ENCODE results near the gene TFRC.
"Not testable (repeated sequence)": the region's sequence is repeated elsewhere in the genome, so short reads cannot be mapped to it uniquely, and the experiment has no call there.

Gene TFRC

GRCh38 chr3:196047391-196048030 is 34.4 kb downstream of the TFRC start:
- no peak overlapping the region for H3K4me3 ChIP-seq (ENCODE audit: low read length)

GRCh38 chr3:196044513-196044912 is 37.4 kb downstream of the TFRC start:
- TF ChIP-seq ZNF274 (IDR thresholded peaks at IDR 0.05; ENCODE audit: low read depth, low read length), result no peak
- H3K4me3 ChIP-seq (ENCODE audit: low read length), result no peak overlapping the region

More at GRCh38 chr3:196047391-196048030, 34.4 kb downstream of the TFRC start:
- no peak for TF ChIP-seq ZNF274 (IDR thresholded peaks at IDR 0.05; ENCODE audit: low read depth, low read length)

- TF ChIP-seq ZNF274 (IDR thresholded peaks at IDR 0.05; ENCODE audit: low read depth, low read length), result no peak
Measured at GRCh38 chr3:196042673-196043072, 39.2 kb downstream of the TFRC start.

GRCh38 chr3:196039359-196039758 is 42.5 kb downstream of the TFRC start:
- TF ChIP-seq ZNF274 (IDR thresholded peaks at IDR 0.05; ENCODE audit: low read depth, low read length), result no peak

More at GRCh38 chr3:196042673-196043072, 39.2 kb downstream of the TFRC start:
- no peak overlapping the region for H3K4me3 ChIP-seq (ENCODE audit: low read length)

GRCh38 chr3:196026059-196026458 is 55.8 kb downstream of the TFRC start:
- not testable (repeated sequence) for H3K4me3 ChIP-seq (ENCODE audit: low read length)

More at GRCh38 chr3:196039359-196039758, 42.5 kb downstream of the TFRC start:
- no peak overlapping the region for H3K4me3 ChIP-seq (ENCODE audit: low read length)

- no peak overlapping the region for H3K4me3 ChIP-seq (ENCODE audit: low read length)
- no peak for TF ChIP-seq ZNF274 (IDR thresholded peaks at IDR 0.05; ENCODE audit: low read depth, low read length)
Measured at GRCh38 chr3:196024968-196025367, 56.9 kb downstream of the TFRC start.

GRCh38 chr3:196023947-196024346 is 57.9 kb downstream of the TFRC start:
- no peak for TF ChIP-seq ZNF274 (IDR thresholded peaks at IDR 0.05; ENCODE audit: low read depth, low read length)
- H3K4me3 ChIP-seq (ENCODE audit: low read length), result no peak overlapping the region

GRCh38 chr3:196022499-196022878 is 59.4 kb downstream of the TFRC start:
- H3K4me3 ChIP-seq (ENCODE audit: low read length), result not testable (repeated sequence)

- H3K4me3 ChIP-seq (ENCODE audit: low read length), result no peak overlapping the region
- no peak for TF ChIP-seq ZNF274 (IDR thresholded peaks at IDR 0.05; ENCODE audit: low read depth, low read length)
Measured at GRCh38 chr3:196020373-196020772, 61.5 kb downstream of the TFRC start.

- H3K4me3 ChIP-seq (ENCODE audit: low read length), result not testable (repeated sequence)
Measured at GRCh38 chr3:196019576-196019975, 62.3 kb downstream of the TFRC start.

GRCh38 chr3:196018159-196018558 is 63.7 kb downstream of the TFRC start:
- not testable (repeated sequence) for H3K4me3 ChIP-seq (ENCODE audit: low read length)

GRCh38 chr3:196016485-196016884 is 65.4 kb downstream of the TFRC start:
- no peak for TF ChIP-seq ZNF274 (IDR thresholded peaks at IDR 0.05; ENCODE audit: low read depth, low read length)

GRCh38 chr3:196016059-196016458 is 65.8 kb downstream of the TFRC start:
- TF ChIP-seq ZNF274 (IDR thresholded peaks at IDR 0.05; ENCODE audit: low read depth, low read length), result no peak
- no peak overlapping the region for H3K4me3 ChIP-seq (ENCODE audit: low read length)

More at GRCh38 chr3:196016485-196016884, 65.4 kb downstream of the TFRC start:
- H3K4me3 ChIP-seq (ENCODE audit: low read length), result no peak overlapping the region

GRCh38 chr3:196013587-196014487 is 68.1 kb downstream of the TFRC start:
- no peak for TF ChIP-seq ZNF274 (IDR thresholded peaks at IDR 0.05; ENCODE audit: low read depth, low read length)
- H3K4me3 ChIP-seq (ENCODE audit: low read length), result no peak overlapping the region

- TF ChIP-seq ZNF274 (IDR thresholded peaks at IDR 0.05; ENCODE audit: low read depth, low read length), result no peak
Measured at GRCh38 chr3:196012941-196013476, 68.9 kb downstream of the TFRC start.

More at GRCh38 chr3:196012941-196013476, 68.9 kb downstream of the TFRC start:
- no peak overlapping the region for H3K4me3 ChIP-seq (ENCODE audit: low read length)
